Large intestine (tissue), 3 donors: Measurements from ENCODE around the gene ADCY7. TPM values are rescaled to one million over a fixed set of nuclear protein-coding genes. Genes with fewer than 3 reads are reported as not detected.
"Not testable (repeated sequence)": the region's sequence is repeated elsewhere in the genome, so short reads cannot be mapped to it uniquely, and the experiment has no call there.

Source experiments
- DNase-seq, 2 donors: peaks; one replicate each; pipeline versions ENCODE4 v3.0.0 to v3.0.0-alpha.2; 2013
- H3K27ac ChIP-seq: one replicate; pipeline ENCODE4 v1.5.1; 2013; ENCODE audit warnings: low read length
- H3K27me3 ChIP-seq: 2 replicates; pipeline ENCODE4 v1.6.1; 2013; ENCODE audit warnings: low read length; ENCODE audit not compliant: control insufficient read depth, insufficient read depth
- H3K36me3 ChIP-seq: 2 replicates; pipeline ENCODE4 v1.6.1; 2013; ENCODE audit warnings: low read length; ENCODE audit not compliant: control insufficient read depth, insufficient read depth
- H3K4me1 ChIP-seq: one replicate; pipeline ENCODE4 v1.6.1; 2013; ENCODE audit warnings: low read length; ENCODE audit not compliant: control insufficient read depth, insufficient read depth
- H3K4me3 ChIP-seq: one replicate; pipeline ENCODE4 v1.5.1; 2013; ENCODE audit warnings: low read length
- H3K9me3 ChIP-seq: one replicate; pipeline ENCODE4 v1.6.1; 2013; ENCODE audit warnings: mild to moderate bottlenecking, low read depth, low read length, moderate library complexity; ENCODE audit not compliant: control insufficient read depth
- WGBS: methylation state at CpG from one replicate; pipeline ENCODE4 v1.1.5; 2013; ENCODE audit warnings: low lambda C conversion rate; ENCODE audit not compliant: insufficient coverage; 5-methylcytosine and 5-hydroxymethylcytosine counted together
- polyA plus RNA-seq: library from polyadenylated mRNA; unstranded; fragments of 120-200 nt; gene quantifications from one replicate; pipeline ENCODE4 v1.2.1, GENCODE V29; 2013

The ADCY7 gene
- polyA plus RNA-seq, 1 donor = 10.0 TPM

- H3K4me1 ChIP-seq = no peaks in the 10 kb centered on the region
- no peak overlapping the region for H3K27ac ChIP-seq
- H3K27me3 ChIP-seq = no peaks in the 10 kb centered on the region
- peaks cover 53% of the 10 kb centered on the region for H3K36me3 ChIP-seq
- H3K4me3 ChIP-seq = no peak overlapping the region
- H3K9me3 ChIP-seq = no peaks in the 10 kb centered on the region
- no peak for DNase-seq
- WGBS = 70% methylated on average over 2 of the region's 11 CpGs
These were observed 63.3 kb downstream of the ADCY7 start for GRCh38 chr16:50329446-50330189.

- no peak overlapping the region for H3K4me3 ChIP-seq
- H3K27ac ChIP-seq = no peak overlapping the region
- 56% methylated on average over 3 of the region's 5 CpGs for WGBS
- H3K4me1 ChIP-seq = no peaks in the 10 kb centered on the region
- no peak for DNase-seq
- no peaks in the 10 kb centered on the region for H3K9me3 ChIP-seq
- peaks cover 46% of the 10 kb centered on the region for H3K36me3 ChIP-seq
- H3K27me3 ChIP-seq = no peaks in the 10 kb centered on the region
These were observed 65.2 kb downstream of the ADCY7 start for GRCh38 chr16:50331570-50331969.

- no peaks in the 10 kb centered on the region for H3K27me3 ChIP-seq
- no peaks in the 10 kb centered on the region for H3K4me1 ChIP-seq
- peaks cover 40% of the 10 kb centered on the region for H3K36me3 ChIP-seq
- H3K27ac ChIP-seq = no peak overlapping the region
- DNase-seq = no peak
- 100% methylated on average over 3 of the region's 3 CpGs for WGBS
- H3K4me3 ChIP-seq = no peak overlapping the region
- no peaks in the 10 kb centered on the region for H3K9me3 ChIP-seq
These were observed 66.2 kb downstream of the ADCY7 start for GRCh38 chr16:50332599-50332998.

GRCh38 chr16:50334106-50334975 is 68.0 kb downstream of the ADCY7 start:
- no peaks in the 10 kb centered on the region for H3K27me3 ChIP-seq
- DNase-seq = no peak
- no peak overlapping the region for H3K27ac ChIP-seq
- H3K36me3 ChIP-seq = peaks cover 45% of the 10 kb centered on the region
- no peak overlapping the region for H3K4me3 ChIP-seq
- WGBS = 93% methylated on average over 3 of the region's 14 CpGs
- no peaks in the 10 kb centered on the region for H3K4me1 ChIP-seq
- H3K9me3 ChIP-seq = no peaks in the 10 kb centered on the region

GRCh38 chr16:50335196-50335958 is 69.0 kb downstream of the ADCY7 start:
- DNase-seq = no peak
- H3K9me3 ChIP-seq = no peaks in the 10 kb centered on the region
- no peak overlapping the region for H3K27ac ChIP-seq
- peaks cover 46% of the 10 kb centered on the region for H3K36me3 ChIP-seq
- no peaks in the 10 kb centered on the region for H3K4me1 ChIP-seq
- no peak overlapping the region for H3K4me3 ChIP-seq
- H3K27me3 ChIP-seq = no peaks in the 10 kb centered on the region
- WGBS = 94% methylated on average over 3 of the region's 8 CpGs

GRCh38 chr16:50336884-50337283 is 70.5 kb downstream of the ADCY7 start:
- no peak for DNase-seq
- Histone ChIP-seq H3K9me3 (no peaks in the 10 kb centered on the region), H3K27ac (no peak overlapping the region), H3K36me3 (peaks cover 47% of the 10 kb centered on the region), H3K27me3 (no peaks in the 10 kb centered on the region), H3K4me1 (no peaks in the 10 kb centered on the region), H3K4me3 (no peak overlapping the region)
- no CpG with 5 or more reads among the region's 1 CpG for WGBS

GRCh38 chr16:50338371-50339231 is 72.2 kb downstream of the ADCY7 start:
- Histone ChIP-seq H3K27me3 (no peaks in the 10 kb centered on the region), H3K4me1 (no peaks in the 10 kb centered on the region), H3K36me3 (peaks cover 43% of the 10 kb centered on the region), H3K9me3 (no peaks in the 10 kb centered on the region), H3K4me3 (no peak overlapping the region), H3K27ac (no peak overlapping the region)
- WGBS = 78% methylated on average over 5 of the region's 8 CpGs
- no peak for DNase-seq

- no peaks in the 10 kb centered on the region for H3K4me1 ChIP-seq
- no peaks in the 10 kb centered on the region for H3K27me3 ChIP-seq
- H3K4me3 ChIP-seq = no peak overlapping the region
- H3K9me3 ChIP-seq = no peaks in the 10 kb centered on the region
- no peak overlapping the region for H3K27ac ChIP-seq
- peaks cover 33% of the 10 kb centered on the region for H3K36me3 ChIP-seq
- no peak for DNase-seq
- WGBS = 89% methylated on average over 2 of the region's 2 CpGs
These were observed 74.2 kb downstream of the ADCY7 start for GRCh38 chr16:50340578-50340977.

GRCh38 chr16:50343566-50343965 is 77.2 kb downstream of the ADCY7 start:
- not testable (repeated sequence) for DNase-seq, H3K27me3 ChIP-seq, H3K4me1 ChIP-seq, H3K4me3 ChIP-seq, H3K27ac ChIP-seq, H3K9me3 ChIP-seq
- no CpG with 5 or more reads among the region's 8 CpGs for WGBS
- peaks cover 25% of the 10 kb centered on the region for H3K36me3 ChIP-seq
